AG10803 (cell line): Measurements from ENCODE around the gene FOXO3.
"Not testable (repeated sequence)": the region's sequence is repeated elsewhere in the genome, so short reads cannot be mapped to it uniquely, and the experiment has no call there.

Experiments
- DNase-seq: peaks from one replicate; pipeline ENCODE4 v3.0.0; 2010; ENCODE audit warnings: low read depth
- H3K4me3 ChIP-seq: 2 replicates; pipeline ENCODE4 v1.5.1; 2011; ENCODE audit warnings: mild to moderate bottlenecking, low read length, control low read depth
- TF ChIP-seq, protein P1 (sequence below): conservative IDR thresholded peaks from 2 replicates; pipeline ENCODE4 v1.5.1; 2011; ENCODE audit warnings: mild to moderate bottlenecking, low read length, control low read depth, inconsistent platforms

The FOXO3 gene

DNA sequence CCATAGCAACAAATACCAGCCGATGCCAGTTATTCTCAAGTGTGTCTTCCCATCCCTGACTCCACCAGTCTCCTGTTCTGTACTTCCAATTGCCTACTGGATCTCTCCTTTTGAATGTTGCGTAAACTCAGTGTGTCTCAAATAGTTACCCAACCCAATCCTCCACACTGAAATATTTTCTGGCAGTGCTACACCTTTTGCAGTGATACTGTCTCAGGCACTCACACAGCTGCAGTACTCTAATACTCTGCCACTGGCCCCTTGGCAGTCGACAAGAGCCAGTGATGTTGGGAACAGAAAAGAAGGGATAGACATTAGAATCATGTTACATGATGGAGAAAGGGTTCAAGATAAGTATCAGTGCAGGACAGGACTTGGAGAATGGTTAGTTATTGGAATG lies 31.8 kb upstream of the FOXO3 start:
- TF ChIP-seq, protein P1, sequence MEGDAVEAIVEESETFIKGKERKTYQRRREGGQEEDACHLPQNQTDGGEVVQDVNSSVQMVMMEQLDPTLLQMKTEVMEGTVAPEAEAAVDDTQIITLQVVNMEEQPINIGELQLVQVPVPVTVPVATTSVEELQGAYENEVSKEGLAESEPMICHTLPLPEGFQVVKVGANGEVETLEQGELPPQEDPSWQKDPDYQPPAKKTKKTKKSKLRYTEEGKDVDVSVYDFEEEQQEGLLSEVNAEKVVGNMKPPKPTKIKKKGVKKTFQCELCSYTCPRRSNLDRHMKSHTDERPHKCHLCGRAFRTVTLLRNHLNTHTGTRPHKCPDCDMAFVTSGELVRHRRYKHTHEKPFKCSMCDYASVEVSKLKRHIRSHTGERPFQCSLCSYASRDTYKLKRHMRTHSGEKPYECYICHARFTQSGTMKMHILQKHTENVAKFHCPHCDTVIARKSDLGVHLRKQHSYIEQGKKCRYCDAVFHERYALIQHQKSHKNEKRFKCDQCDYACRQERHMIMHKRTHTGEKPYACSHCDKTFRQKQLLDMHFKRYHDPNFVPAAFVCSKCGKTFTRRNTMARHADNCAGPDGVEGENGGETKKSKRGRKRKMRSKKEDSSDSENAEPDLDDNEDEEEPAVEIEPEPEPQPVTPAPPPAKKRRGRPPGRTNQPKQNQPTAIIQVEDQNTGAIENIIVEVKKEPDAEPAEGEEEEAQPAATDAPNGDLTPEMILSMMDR: no peak
- DNase-seq: peak; percentile 10
- no peak overlapping the region for H3K4me3 ChIP-seq

DNA sequence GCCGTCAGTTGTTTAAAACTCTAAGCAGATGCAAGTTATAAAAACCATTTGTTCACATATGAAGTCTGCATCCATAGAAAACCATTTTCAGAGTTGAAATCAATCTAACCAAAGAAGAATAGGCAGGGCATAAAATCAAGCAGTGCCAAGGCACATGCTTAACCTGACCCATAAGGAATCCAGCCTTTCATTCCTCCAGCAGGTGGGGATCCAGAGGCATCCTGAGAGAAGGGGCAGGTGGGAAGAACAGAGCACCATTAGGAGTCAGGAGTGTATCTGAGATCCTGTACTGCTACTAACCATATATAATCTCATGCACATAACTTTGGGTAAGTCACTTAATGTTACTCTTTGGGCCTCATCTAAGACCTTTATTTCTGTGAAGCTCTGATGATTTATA lies 29.4 kb upstream of the FOXO3 start:
- no peak for DNase-seq
- H3K4me3 ChIP-seq: no peak overlapping the region
- TF ChIP-seq, protein P1: no peak

DNA sequence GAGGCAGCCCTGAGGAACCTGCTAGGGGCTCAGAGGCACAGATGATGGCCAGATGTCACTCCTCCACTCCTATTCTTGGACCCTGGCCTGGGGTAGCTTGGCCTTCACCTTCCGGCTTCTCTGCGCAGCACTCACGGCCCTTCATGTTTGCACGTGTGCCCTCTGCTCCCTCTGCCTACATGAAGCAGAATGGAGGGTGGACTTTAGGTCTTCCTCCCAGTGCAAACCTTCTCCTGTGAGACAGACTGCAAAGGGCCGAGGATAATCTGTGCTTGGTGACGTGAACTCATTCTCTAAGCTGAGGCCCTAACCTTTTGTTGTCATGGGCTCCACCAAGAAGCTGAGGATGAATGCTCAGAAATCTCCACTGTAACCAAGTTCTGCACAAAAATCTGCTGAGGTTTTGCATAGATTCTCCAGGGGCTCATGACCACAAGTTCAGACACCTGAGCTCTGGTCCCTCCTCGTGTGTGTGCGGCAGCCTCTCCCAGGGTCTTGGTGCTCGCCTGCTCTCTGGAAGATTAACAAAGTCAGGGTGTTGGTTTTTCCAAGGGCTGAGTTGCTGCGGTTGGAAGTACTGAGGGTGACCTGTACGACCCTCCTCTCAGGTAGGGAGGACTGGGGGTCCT lies 25.5 kb upstream of the FOXO3 start:
- H3K4me3 ChIP-seq: no peak overlapping the region
- DNase-seq: no peak
- TF ChIP-seq, protein P1: no peak

DNA sequence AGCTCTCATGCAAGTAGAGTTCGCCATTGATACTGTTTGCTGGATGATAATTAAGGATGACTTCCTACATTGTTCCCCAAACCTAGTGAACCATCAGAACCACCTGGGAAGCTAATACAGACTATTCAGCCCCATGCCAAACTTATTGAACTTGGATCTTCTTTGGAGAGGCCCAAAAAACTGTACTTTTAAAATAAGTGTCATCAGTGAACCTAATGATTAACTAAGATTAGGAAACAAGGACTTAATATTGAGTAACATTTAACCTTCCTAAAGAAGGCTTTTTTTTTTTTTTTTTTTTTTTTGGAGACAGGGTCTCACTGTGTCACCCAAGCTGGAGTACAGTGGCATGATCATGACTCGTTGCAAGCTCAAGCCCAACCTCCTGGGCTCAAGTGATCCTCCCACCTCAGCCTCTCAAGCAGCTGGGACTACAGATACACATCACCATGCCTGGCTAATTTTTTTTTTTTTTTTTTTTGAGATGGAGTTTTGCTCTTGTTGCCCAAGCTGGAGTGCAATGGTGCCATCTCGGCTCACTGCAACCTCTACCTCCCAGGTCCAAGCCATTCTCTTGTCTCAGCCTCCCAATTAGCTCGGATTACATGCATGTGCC lies 24.7 kb upstream of the FOXO3 start:
- H3K4me3 ChIP-seq, DNase-seq: not testable (repeated sequence)

DNA sequence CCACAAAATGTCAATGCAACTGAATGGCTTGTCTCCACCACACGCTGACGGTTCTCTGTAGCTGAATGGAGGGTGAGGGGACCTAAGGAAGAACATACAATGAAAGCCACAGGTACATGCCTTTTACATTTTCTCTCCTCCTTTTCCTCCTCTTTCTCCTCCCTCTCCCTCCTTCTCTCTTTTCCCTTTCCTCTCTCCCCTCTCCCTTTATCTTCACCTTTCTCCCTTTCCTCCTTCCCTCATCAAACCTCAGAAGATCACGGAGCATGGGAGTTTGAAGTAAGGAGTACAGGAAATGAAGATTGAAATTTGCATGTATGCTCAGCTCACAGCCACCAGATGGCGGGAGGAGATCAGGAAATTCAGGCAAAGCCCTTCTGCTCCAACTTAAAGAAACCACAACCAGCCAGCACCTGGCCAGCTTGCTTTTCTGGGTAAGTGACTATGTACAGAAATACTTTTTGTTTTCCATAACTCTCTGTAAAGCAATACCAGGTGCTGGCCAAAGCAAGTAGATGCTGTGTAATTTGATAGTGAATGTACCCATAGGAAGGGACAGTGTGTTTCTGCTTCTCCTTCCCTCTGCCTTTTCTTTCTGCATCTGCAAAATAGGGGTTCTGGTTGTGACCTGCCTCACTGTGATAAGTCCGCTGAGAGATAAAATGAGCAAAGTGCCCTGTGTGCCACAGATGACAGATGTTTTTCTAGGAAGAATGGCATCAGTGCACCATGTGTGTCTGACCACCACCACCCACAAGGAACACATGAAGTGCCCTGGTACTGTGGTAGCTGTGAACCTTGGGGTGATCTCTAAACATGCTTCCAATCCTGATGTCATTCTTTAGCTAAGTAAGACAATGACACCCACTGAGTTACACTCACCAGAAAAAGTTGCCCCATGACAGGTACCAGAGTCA lies 18.6 kb upstream of the FOXO3 start:
- H3K4me3 ChIP-seq: no peak overlapping the region
- TF ChIP-seq, protein P1: peak; percentile 96
- DNase-seq: peak; percentile 84

- TF ChIP-seq, protein P1: no peak
These were observed 17.4 kb upstream of the FOXO3 start for GRCh38 chr6:108543175-108543940.

DNA sequence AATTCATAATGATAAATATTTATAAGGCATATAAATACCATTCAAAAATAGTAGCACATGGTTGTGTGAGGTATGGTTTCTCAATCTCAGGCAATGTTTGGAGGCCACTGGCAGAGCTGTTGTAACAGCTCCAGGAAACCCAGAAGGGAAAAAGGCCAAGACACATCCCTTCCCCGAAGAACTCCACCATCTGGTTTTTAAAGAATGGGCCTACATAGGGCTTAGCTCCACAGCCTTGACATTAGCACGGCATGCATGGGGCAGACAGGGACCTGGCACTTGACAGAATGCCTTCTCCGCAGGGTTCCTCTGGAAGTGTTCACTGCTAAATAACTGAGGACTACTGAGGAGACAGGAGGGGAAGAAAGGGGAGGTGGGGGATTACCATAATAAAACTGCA lies 16.1 kb upstream of the FOXO3 start:
- DNase-seq: peak; percentile 90
- TF ChIP-seq, protein P1: no peak
- H3K4me3 ChIP-seq: no peak overlapping the region

More at GRCh38 chr6:108543175-108543940, 17.4 kb upstream of the FOXO3 start:
- no peak for DNase-seq
- H3K4me3 ChIP-seq: no peak overlapping the region
